Calu3 (cell line): ENCODE data around the gene GZMM. TPM values are rescaled to one million over a fixed set of nuclear protein-coding genes. Genes with fewer than 3 reads are reported as not detected.
A peak's percentile ranks its signal among the peaks of the same experiment; 100 is the strongest.

Experiments used
- BruUV-seq: library from RNA; stranded (reverse); fragments of 400-500 nt; replicated peaks from 2 replicates; lab custom pipeline; 2021; lab: Mats Ljungman, UMichigan
- CTCF ChIA-PET: fragments of 300-600 bp; sonication (Branson Sonifier 250); formaldehyde crosslinking; loops from one replicate; lab custom pipeline; 2022; ENCODE audit warnings: antibody characterized with exemption; lab: Charles Lee
- DNase-seq: peaks from one replicate; pipeline ENCODE4 v3.0.0; 2022
- H3K27ac Mint-ChIP-seq: one replicate; pipeline ENCODE4 v1.8.0; 2022; ENCODE audit warnings: mixed read lengths; ENCODE audit not compliant: unreplicated experiment
- H3K27me3 Mint-ChIP-seq: one replicate; pipeline ENCODE4 v1.8.0; 2022; ENCODE audit warnings: mixed read lengths; ENCODE audit not compliant: unreplicated experiment
- H3K36me3 Mint-ChIP-seq: one replicate; pipeline ENCODE4 v1.8.0; 2022; ENCODE audit warnings: mild to moderate bottlenecking, moderate library complexity, mixed read lengths; ENCODE audit not compliant: insufficient read depth, unreplicated experiment
- H3K4me1 Mint-ChIP-seq: one replicate; pipeline ENCODE4 v1.8.0; 2022; ENCODE audit warnings: mild to moderate bottlenecking, low read depth, mixed read lengths; ENCODE audit not compliant: unreplicated experiment
- H3K4me3 Mint-ChIP-seq: one replicate; pipeline ENCODE4 v1.8.0; 2022; ENCODE audit warnings: mild to moderate bottlenecking, low read depth, moderate library complexity, mixed read lengths; ENCODE audit not compliant: unreplicated experiment
- H3K9me3 Mint-ChIP-seq: one replicate; pipeline ENCODE4 v1.8.0; 2022; ENCODE audit warnings: low read depth, mixed read lengths; ENCODE audit not compliant: unreplicated experiment
- intact Hi-C: fragments of 100-400 bp; cut with micrococcal nuclease; formaldehyde crosslinking; loops from one replicate; pipeline ENCODE4 v1.10.0; 2022; ENCODE audit not compliant: unreplicated experiment
- total RNA-seq: library from RNA; stranded (reverse); gene quantifications from 2 replicates; pipeline ENCODE4 v1.2.3, GENCODE V29; 2022
- TF ChIP-seq, protein P1 (sequence below): fragments of 200-600 bp; IDR thresholded peaks from one replicate; pipeline ENCODE4 v1.8.0; 2022; ENCODE audit warnings: antibody characterized with exemption; ENCODE audit not compliant: unreplicated experiment

Gene GZMM
- total RNA-seq, 1 experiment from 2014 or later, result not detected

GRCh38 chr19:530134-531008 lies 13.5 kb upstream of the GZMM start:
- intact Hi-C loops, result no loop called here
- peaks cover 9% of the 10 kb centered on the region for H3K4me1 Mint-ChIP-seq
- CTCF ChIA-PET, result interaction anchor here (1.1 kb wide), 1 partner anchor 20 kb away, joined by 3 read pairs; no protein-coding TSS in a partner anchor
- TSS peak; percentile 37 for BruUV-seq
- no peak for DNase-seq
- H3K36me3 Mint-ChIP-seq, result peaks cover 33% of the 10 kb centered on the region
- H3K27me3 Mint-ChIP-seq, result peaks cover 7% of the 10 kb centered on the region
- peak overlapping the region; percentile 74 for H3K4me3 Mint-ChIP-seq
- no peaks in the 10 kb centered on the region for H3K9me3 Mint-ChIP-seq
- TF ChIP-seq, protein P1, sequence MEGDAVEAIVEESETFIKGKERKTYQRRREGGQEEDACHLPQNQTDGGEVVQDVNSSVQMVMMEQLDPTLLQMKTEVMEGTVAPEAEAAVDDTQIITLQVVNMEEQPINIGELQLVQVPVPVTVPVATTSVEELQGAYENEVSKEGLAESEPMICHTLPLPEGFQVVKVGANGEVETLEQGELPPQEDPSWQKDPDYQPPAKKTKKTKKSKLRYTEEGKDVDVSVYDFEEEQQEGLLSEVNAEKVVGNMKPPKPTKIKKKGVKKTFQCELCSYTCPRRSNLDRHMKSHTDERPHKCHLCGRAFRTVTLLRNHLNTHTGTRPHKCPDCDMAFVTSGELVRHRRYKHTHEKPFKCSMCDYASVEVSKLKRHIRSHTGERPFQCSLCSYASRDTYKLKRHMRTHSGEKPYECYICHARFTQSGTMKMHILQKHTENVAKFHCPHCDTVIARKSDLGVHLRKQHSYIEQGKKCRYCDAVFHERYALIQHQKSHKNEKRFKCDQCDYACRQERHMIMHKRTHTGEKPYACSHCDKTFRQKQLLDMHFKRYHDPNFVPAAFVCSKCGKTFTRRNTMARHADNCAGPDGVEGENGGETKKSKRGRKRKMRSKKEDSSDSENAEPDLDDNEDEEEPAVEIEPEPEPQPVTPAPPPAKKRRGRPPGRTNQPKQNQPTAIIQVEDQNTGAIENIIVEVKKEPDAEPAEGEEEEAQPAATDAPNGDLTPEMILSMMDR, result no peak
- no peak overlapping the region for H3K27ac Mint-ChIP-seq

DNA sequence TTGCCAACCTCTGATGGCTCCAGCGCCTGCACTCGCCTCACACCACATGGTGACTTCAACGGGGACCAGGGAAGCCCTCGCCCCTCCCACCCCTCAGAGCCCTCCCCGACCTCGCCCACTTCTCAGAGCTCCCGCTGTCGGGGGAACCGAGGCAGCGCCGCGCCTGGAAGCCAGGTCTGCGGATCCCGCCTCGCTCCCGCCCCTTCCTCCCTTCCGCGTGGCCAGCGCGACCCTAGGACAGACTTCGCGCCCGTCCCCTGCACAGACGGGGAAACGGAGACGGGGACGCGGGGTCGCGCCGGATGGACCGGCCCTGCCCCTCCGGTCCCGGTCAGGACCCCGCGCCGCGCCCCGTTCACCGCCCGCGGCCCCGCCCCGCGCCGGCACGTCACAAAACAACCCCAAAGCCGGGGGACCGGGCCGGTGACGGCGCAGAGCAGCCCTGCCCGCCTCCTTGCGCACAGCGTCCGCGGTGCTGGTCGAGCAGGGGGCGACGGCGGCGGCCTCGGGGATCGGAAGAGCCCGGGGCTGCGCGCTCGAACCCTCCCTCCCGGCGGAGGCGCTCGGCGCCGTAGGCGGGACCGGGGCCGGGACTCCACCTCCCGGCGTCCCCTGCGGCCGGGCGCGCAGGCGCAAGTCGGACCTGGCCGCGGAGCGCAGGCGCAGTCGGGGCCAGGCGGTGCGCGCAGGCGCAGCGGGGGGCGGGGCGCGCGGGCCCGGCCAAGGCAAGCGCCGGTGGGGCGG lies 12.7 kb upstream of the GZMM start:
- TF ChIP-seq, protein P1, result no peak
- DNase-seq, result peak; percentile 89
- H3K4me3 Mint-ChIP-seq, result peak overlapping the region; percentile 74
- intact Hi-C loops, result no loop called here
- no peaks in the 10 kb centered on the region for H3K9me3 Mint-ChIP-seq
- H3K27me3 Mint-ChIP-seq, result no peaks in the 10 kb centered on the region
- BruUV-seq, result no TSS peak
- CTCF ChIA-PET, result interaction anchor here (1.0 to 1.1 kb wide), 2 partner anchors 20 to 21 kb away, joined by 3 read pairs; no protein-coding TSS in a partner anchor
- no peak overlapping the region for H3K27ac Mint-ChIP-seq
- H3K36me3 Mint-ChIP-seq, result peaks cover 33% of the 10 kb centered on the region
- H3K4me1 Mint-ChIP-seq, result peaks cover 9% of the 10 kb centered on the region

GRCh38 chr19:531753-532560 lies 11.9 kb upstream of the GZMM start, which contains the start of gene CDC34:
CDC34 (plus strand) TSS chr19:531760; CDS start chr19:531932, 172 bp downstream.
- Mint-ChIP-seq H3K4me1 (peaks cover 9% of the 10 kb centered on the region), H3K27ac (no peak within 1 kb of the TSS), H3K9me3 (no peaks in the 10 kb centered on the region), H3K27me3 (no peaks in the 10 kb centered on the region), H3K4me3 (peak within 1 kb of the TSS; percentile 74), H3K36me3 (peaks cover 37% of the 10 kb centered on the region)
- no peak for DNase-seq
- CTCF ChIA-PET, result interaction anchor here (1.0 kb wide), 1 partner anchor 21 kb away, joined by 3 read pairs; no protein-coding TSS in a partner anchor
- intact Hi-C loops, result no loop called here
- TF ChIP-seq, protein P1, result no peak
- BruUV-seq, result no TSS peak
